GM12873 (cell line): ENCODE measurements around the gene ATL2.

Experiments used
- TF ChIP-seq, protein P1 (sequence below): IDR thresholded peaks from 2 replicates; pipeline ENCODE4 v1.5.1; 2012; ENCODE audit warnings: low read depth, mild to moderate bottlenecking, moderate library complexity, low read length, control low read depth; ENCODE audit not compliant: insufficient read depth; ENCODE audit errors: missing control alignments

The ATL2 gene

DNA sequence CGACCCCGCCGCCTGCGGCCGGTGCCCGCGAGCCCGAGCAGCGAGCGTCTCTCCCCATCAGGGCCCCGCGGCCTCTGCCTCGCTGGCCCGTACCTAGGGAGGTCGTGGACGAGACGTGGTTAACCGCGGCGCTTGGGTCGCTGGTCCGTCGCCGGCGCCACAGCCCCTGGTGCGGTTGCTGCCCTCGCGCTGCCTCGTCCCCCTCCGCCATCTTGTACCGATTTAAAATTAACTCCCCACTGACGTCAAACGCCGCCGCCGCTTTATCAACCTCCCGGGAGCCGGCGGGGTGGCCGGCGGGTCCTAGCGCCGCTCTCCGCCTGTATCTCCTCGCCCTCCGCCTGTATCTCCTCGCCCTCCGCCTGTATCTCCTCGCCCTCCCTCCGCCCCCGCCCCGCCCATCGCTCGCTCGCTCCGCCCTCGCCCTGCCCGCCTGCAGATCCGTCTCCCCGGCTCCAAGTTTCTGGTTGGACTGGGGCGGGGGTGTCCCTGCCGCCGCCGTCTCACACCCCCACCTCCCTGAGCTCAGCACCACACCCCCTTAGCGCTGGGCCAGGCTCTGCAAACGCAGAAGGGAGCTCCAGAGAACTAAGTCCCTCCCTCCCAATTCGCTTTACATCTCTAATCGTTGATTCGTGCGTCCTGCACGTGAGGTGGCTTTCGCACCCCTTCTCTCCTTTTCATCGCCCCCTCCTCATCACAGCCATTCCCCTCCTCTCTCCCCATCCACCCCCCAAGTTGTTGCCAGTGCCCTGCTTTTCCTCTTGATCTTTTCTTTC is at the start of gene ATL2:
Gene ATL2 (minus strand): TSS at position 224 of the 779 bp plus-strand sequence. CDS start 13 bp downstream, at position 211.
- TF ChIP-seq, protein P1, sequence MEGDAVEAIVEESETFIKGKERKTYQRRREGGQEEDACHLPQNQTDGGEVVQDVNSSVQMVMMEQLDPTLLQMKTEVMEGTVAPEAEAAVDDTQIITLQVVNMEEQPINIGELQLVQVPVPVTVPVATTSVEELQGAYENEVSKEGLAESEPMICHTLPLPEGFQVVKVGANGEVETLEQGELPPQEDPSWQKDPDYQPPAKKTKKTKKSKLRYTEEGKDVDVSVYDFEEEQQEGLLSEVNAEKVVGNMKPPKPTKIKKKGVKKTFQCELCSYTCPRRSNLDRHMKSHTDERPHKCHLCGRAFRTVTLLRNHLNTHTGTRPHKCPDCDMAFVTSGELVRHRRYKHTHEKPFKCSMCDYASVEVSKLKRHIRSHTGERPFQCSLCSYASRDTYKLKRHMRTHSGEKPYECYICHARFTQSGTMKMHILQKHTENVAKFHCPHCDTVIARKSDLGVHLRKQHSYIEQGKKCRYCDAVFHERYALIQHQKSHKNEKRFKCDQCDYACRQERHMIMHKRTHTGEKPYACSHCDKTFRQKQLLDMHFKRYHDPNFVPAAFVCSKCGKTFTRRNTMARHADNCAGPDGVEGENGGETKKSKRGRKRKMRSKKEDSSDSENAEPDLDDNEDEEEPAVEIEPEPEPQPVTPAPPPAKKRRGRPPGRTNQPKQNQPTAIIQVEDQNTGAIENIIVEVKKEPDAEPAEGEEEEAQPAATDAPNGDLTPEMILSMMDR: no peak

DNA sequence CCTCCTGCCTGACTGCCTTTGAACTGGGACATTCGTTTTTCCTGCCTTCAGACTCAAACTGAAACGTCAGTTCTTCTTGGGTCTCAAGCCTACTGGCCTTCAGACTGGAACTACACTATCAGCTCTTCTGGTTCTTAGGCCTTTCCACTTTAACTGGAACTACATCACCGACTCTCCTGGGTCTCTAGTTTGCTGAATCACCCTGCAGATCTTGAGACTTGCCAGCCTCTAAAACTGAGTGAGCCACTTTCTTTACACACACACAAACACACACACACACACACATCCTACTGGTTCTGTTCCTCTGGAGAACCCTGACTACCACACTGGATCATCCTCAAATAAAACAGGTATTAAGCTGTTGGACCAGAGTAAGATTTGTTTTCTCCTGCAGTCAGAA is 46.7 kb upstream of the ATL2 start:
- TF ChIP-seq, protein P1: no peak

DNA sequence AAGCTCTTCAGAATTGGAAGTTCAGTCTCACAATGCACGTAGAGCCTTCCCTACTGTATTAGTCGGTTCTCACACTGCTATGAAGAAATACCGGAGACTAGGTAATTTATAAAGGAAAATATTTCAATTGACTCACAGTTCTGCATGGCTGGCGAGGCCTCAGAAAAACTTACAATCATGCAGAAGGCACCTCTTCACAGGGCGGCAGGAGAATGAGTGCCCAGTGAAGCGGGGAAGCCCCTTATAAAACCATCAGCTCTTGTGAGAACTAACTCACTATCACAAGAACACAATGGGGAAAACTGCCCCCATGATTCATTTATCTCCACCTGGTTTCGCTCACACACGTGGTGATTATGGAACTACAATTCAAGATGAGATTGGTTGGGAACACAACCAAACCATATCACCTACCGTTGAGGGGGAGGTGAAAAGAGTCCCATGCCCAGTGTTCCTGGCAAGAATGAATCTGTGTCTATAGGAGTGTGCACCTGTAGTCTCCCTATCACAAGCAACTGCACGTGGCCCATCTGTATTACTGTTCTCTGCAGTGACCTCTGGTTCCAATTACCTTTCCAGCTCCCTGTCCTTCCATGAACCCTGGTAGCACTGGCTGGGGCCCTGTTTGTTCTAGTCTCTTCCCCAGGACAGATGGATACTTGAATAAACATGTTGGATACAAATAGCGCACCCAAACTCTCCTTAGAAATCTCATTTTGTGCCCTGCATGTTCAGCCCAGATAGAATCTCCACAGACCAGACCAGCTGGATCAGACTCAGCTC is 44.4 kb upstream of the ATL2 start:
- TF ChIP-seq, protein P1: no peak

DNA sequence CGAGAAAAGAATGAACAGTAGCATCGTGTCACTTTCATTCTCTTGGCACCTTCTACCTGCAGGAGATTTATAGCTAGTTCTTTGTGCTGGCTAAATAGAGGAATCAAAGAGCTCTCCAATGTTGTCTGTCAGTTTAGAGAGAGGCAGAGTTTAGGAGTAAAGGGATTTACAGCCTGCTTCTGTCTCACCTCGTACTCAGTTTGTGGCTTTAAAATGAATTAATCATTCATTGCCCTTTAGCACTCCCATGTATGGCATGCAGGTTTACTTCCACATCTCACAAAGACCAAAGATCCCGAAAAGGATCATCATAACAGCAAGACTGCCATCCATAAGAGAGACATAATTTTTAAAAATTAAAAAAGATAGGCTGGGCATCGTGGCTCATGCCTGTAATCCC is 42.4 kb upstream of the ATL2 start:
- TF ChIP-seq, protein P1: no peak

DNA sequence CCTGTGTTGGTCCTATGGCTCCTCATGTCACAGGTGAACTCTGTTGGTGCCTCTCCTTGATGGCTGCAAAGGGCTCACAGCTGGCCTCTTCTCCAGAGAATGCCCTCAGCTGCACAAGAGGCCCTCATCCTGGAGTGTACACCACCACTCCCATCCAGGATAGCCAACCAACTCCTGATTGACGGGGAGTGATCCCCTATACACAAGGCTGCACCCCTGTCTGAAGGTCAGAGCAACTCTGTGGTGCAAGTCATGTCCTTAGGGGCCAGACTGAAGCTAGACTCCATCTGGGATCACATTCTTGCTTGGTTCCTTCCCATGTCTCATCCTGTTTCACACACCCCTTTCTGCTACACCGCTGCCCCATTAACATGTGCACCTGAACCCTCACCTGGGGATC is 41.7 kb upstream of the ATL2 start:
- TF ChIP-seq, protein P1: no peak

DNA sequence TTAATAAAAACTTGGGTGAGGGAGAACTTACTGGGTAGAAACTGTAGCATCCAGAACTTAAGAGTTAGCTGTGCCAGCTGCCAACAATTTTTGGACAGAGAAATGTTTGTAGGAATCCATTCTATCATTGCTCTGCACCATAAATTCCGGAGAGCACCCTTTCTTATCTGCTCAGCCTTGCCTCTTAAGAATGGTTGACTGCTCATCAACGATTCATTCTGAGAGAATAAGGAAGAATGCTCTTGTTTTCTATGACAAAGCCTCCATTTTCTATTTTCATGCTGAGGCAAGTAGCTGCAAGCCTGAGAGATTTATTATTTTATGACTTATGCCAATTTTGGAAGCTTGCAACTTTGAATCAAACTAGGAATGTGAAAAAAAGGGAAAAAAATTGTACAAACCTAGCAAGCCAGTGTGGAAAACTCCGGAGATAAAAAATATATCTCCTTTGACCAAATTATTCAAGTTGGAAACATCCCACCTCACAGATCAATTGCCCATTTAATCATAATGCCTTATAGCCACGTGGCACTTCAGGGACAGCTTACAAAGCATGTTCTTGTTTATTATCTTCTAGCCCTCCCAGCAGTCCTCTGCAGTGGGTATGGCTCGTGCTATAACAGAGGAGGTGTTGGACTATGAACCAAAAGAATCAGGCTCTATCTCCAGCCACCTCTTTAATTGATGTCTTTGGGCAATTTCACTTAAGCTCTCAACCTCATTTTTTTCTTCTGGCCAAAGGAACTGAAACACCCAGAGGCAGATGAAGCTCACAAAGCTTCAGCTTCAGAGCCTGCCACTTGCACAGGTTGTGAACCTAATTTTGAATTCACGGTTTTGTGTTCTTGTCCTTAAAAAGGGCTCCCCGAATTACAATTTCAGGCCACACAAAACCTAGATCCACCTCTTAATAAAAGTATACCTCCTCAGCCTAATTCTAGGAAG is 40.9 kb upstream of the ATL2 start:
- TF ChIP-seq, protein P1: no peak
